Common myeloid progenitor, CD34-positive (primary cell): Measurements from ENCODE around the gene CREB5.

Experiments
- CTCF ChIA-PET: fragments of 350-600 bp; sonication (Branson Sonifier 250); formaldehyde crosslinking; loops from one replicate; lab custom pipeline; 2021; ENCODE audit warnings: antibody characterized with exemption; lab: Charles Lee
- POLR2A ChIA-PET: fragments of 350-600 bp; sonication (Branson Sonifier 250); formaldehyde crosslinking; loops from one replicate; lab custom pipeline; 2021; ENCODE audit warnings: antibody characterized with exemption; lab: Charles Lee
- DNase-seq, 3 donors: peaks; one replicate each; pipeline versions ENCODE4 v3.0.0 to v3.0.0-alpha.2; 2013
- H3K27ac ChIP-seq, 2 experiments: 1 replicate in 1 of 2; 2 replicates in 1 of 2; pipeline ENCODE4 v1.7.0; 2013; ENCODE audit warnings: inconsistent platforms in 2 of 2, low read length in 2 of 2, mild to moderate bottlenecking in 2 of 2, low read depth in 1 of 2, moderate library complexity in 1 of 2; ENCODE audit not compliant: severe bottlenecking in 2 of 2, insufficient read depth in 1 of 2, poor library complexity in 1 of 2
- H3K27me3 ChIP-seq, 5 experiments: replicated peaks in 2 of 5; 1 replicate in 3 of 5; 2 replicates in 2 of 5; pipeline versions ENCODE4 v1.6.1 to v1.7.0; 2013; ENCODE audit warnings: low read length in 4 of 5, mild to moderate bottlenecking in 2 of 5, moderate library complexity in 2 of 5, inconsistent platforms in 1 of 5; ENCODE audit not compliant: insufficient read depth in 5 of 5, control insufficient read depth in 4 of 5
- H3K36me3 ChIP-seq, 4 experiments: 1 replicate in 2 of 4; 2 replicates in 2 of 4; pipeline versions ENCODE4 v1.6.1 to v1.7.0; 2013; ENCODE audit warnings: low read length in 3 of 4, control low read depth in 1 of 4, mild to moderate bottlenecking in 1 of 4; ENCODE audit not compliant: control insufficient read depth in 4 of 4, insufficient read depth in 4 of 4
- H3K4me1 ChIP-seq, 4 experiments: 1 replicate in 3 of 4; 2 replicates in 1 of 4; pipeline versions ENCODE4 v1.6.1 to v1.7.1; 2013; ENCODE audit warnings: low read length in 3 of 4, mild to moderate bottlenecking in 3 of 4, control low read depth in 1 of 4, inconsistent platforms in 1 of 4, moderate library complexity in 1 of 4; ENCODE audit not compliant: control insufficient read depth in 4 of 4, insufficient read depth in 4 of 4; ENCODE audit errors: control extremely low read depth in 1 of 4
- H3K4me3 ChIP-seq, 7 experiments: 1 replicate in 4 of 7; 2 replicates in 3 of 7; pipeline versions ENCODE4 v1.5.1 to v1.7.0; 2013; ENCODE audit warnings: mild to moderate bottlenecking in 7 of 7, low read length in 6 of 7, moderate library complexity in 6 of 7, inconsistent platforms in 2 of 7, low read depth in 2 of 7, control low read depth in 1 of 7; ENCODE audit not compliant: insufficient read depth in 4 of 7, control insufficient read depth in 1 of 7; ENCODE audit errors: extremely low read depth in 1 of 7
- H3K9me3 ChIP-seq, 5 experiments: 1 replicate in 4 of 5; 2 replicates in 1 of 5; pipeline versions ENCODE4 v1.6.1 to v1.7.1; 2013; ENCODE audit warnings: low read length in 4 of 5, mild to moderate bottlenecking in 2 of 5, inconsistent platforms in 1 of 5, low read depth in 1 of 5, moderate library complexity in 1 of 5; ENCODE audit not compliant: control insufficient read depth in 4 of 5, insufficient read depth in 2 of 5; ENCODE audit errors: control extremely low read depth in 1 of 5
- WGBS: methylation state at CpG from one replicate; pipeline ENCODE4 v1.1.5; 2013; ENCODE audit not compliant: insufficient coverage; 5-methylcytosine and 5-hydroxymethylcytosine counted together

Gene CREB5

GRCh38 chr7:28701731-28702130 is 289.4 kb downstream of the CREB5 start:
- WGBS = no CpG with 5 or more reads among the region's 1 CpG

GRCh38 chr7:28702171-28702570 is 289.9 kb downstream of the CREB5 start:
- DNase-seq = no peak
- ChIA-PET POLR2A (no interaction called here), CTCF (no interaction called here)
- Histone ChIP-seq H3K36me3 (no peaks in the 10 kb centered on the region), H3K9me3 (peaks cover 0 to 6% (median 0%) of the 10 kb centered on the region in 5 experiments), H3K4me1 (peaks cover 0 to 3% (median under 1%) of the 10 kb centered on the region in 4 experiments), H3K27ac (no peak overlapping the region), H3K27me3 (peaks cover 0 to under 1% (median 0%) of the 10 kb centered on the region in 5 experiments), H3K4me3 (no peak overlapping the region)
- WGBS = 97% methylated on average over 3 of the region's 4 CpGs

More at GRCh38 chr7:28701731-28702130, 289.4 kb downstream of the CREB5 start:
- ChIA-PET POLR2A (no interaction called here), CTCF (interaction anchor here (0.8 kb wide), 1 partner anchor 19 kb away, joined by 3 read pairs; no protein-coding TSS in a partner anchor)
- DNase-seq = no peak
- peaks cover 0 to 3% (median under 1%) of the 10 kb centered on the region in 4 experiments for H3K4me1 ChIP-seq
- H3K4me3 ChIP-seq = no peak overlapping the region
- H3K36me3 ChIP-seq = no peaks in the 10 kb centered on the region
- H3K27ac ChIP-seq = no peak overlapping the region
- peaks cover 0 to 6% (median 0%) of the 10 kb centered on the region in 5 experiments for H3K9me3 ChIP-seq
- H3K27me3 ChIP-seq = no peaks in the 10 kb centered on the region

DNA sequence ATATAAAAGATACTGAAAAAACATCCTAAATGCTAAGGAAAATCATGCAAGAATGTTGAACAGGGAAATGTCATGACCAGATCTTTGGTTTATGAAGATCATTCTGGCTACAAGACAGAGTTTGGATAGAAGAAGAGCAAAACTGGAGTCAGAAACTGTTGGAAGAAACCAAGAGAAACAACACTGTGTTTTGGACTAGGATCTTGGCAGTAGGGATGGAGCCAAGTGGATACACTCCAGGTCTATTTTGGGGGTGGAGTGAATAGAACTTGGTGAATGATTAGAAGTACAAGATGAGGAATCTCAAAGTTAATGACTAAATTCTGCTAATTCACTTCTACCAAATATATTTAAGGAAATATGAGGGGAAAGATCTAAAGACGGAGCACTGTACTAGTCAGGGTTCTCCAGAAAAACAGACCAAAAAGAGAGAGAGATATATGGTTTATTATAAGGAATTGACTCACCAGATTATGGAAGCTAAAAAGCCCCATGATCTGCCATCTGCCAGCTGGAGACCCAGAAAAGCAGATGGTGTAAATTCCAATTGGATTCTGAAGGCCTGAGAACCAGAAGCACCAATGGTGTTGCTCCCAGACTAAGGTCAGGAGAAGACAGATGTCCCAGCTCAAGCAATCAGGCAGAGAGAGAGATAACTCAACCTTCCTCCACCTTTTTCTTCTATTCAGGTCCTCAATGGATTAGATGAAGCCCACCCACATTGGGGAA is 290.9 kb downstream of the CREB5 start:
- ChIA-PET POLR2A (no interaction called here), CTCF (no interaction called here)
- H3K4me3 ChIP-seq = no peak overlapping the region
- peaks cover 0 to 3% (median under 1%) of the 10 kb centered on the region in 4 experiments for H3K4me1 ChIP-seq
- DNase-seq = no peak
- peaks cover 0 to 6% (median 0%) of the 10 kb centered on the region in 5 experiments for H3K9me3 ChIP-seq
- 100% methylated on average over 1 of the region's 1 CpG for WGBS
- no peaks in the 10 kb centered on the region for H3K36me3 ChIP-seq
- H3K27me3 ChIP-seq = peaks cover 0 to 4% (median 0%) of the 10 kb centered on the region in 5 experiments
- H3K27ac ChIP-seq = no peak overlapping the region

DNA sequence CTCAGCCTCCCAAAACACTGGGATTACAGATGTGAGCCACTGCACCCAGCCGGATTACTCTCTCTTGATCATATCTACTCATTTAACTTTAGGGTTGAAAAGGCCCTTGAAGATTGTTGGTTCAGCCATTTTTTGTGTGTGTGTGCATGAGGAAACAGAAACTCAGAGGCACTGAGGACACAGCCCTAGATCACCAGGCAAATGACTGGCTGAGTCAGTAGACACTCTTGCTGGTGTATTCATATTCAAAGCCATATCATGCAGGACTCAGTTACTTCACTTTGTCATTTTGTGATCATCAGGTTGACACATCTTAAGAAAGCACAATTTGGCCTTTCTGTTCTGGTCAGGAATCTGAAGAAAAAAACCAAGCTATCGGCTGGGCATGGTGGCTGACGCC is 292.4 kb downstream of the CREB5 start:
- H3K27me3 ChIP-seq = peaks cover 0 to 4% (median 0%) of the 10 kb centered on the region in 5 experiments
- POLR2A ChIA-PET = no interaction called here
- CTCF ChIA-PET = no interaction called here
- H3K4me1 ChIP-seq = no peaks in the 10 kb centered on the region
- H3K4me3 ChIP-seq = no peak overlapping the region
- no peak for DNase-seq
- H3K9me3 ChIP-seq = peaks cover 0 to 6% (median 0%) of the 10 kb centered on the region in 5 experiments
- no peak overlapping the region for H3K27ac ChIP-seq
- no peaks in the 10 kb centered on the region for H3K36me3 ChIP-seq
- no CpG with 5 or more reads among the region's 3 CpGs for WGBS

DNA sequence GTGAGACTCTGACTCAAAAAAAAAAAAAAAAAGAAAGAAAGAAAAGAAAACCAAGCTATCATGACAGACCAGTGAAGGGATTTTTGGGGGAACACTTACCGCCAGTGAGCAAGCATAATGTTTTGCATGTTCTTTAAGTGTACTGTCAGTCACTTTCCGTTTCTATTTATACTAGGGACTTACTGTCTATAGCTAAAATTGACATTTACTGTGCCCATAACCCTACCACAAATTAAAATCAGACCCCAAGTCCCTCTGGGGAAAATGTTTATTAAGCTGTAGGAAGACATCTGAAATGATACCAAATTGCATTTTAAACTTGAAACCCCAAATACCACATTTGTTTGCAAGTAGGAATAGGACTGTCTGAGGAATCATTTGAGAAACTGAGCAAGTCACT is 293.0 kb downstream of the CREB5 start:
- DNase-seq = no peak
- H3K4me3 ChIP-seq = no peak overlapping the region
- H3K36me3 ChIP-seq = no peaks in the 10 kb centered on the region
- no CpG with 5 or more reads among the region's 2 CpGs for WGBS
- peaks cover 0 to 4% (median 0%) of the 10 kb centered on the region in 5 experiments for H3K27me3 ChIP-seq
- ChIA-PET POLR2A (no interaction called here), CTCF (no interaction called here)
- H3K27ac ChIP-seq = no peak overlapping the region
- H3K9me3 ChIP-seq = peaks cover 0 to 6% (median 0%) of the 10 kb centered on the region in 5 experiments
- H3K4me1 ChIP-seq = no peaks in the 10 kb centered on the region

DNA sequence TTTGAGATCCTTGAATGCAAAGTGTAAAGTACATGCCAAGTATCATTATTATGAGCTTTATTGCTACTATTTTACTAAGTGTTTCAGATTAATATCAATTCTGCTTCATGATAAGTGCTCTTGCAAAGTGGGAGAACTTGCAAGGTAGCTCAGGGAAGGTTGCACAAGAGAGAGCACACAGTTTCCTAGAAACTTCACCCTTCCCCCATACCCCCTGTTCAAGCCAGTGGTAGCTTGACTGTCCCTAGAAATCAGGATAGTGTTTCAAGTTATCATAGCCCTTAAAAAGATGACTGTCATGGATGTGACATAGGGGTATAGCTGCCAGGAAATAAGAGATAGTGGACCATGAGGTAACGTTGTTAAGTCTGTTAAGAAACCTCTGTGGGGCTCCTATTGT is 294.3 kb downstream of the CREB5 start:
- Histone ChIP-seq H3K27ac (no peak overlapping the region), H3K9me3 (peaks cover 0 to 6% (median 0%) of the 10 kb centered on the region in 5 experiments), H3K4me3 (no peak overlapping the region), H3K36me3 (no peaks in the 10 kb centered on the region), H3K27me3 (peaks cover 0 to 4% (median 2%) of the 10 kb centered on the region in 5 experiments), H3K4me1 (no peaks in the 10 kb centered on the region)
- DNase-seq = no peak
- POLR2A ChIA-PET = interaction anchor here (1.1 kb wide), 1 partner anchor 9 kb away, joined by 5 read pairs; no protein-coding TSS in a partner anchor
- CTCF ChIA-PET = interaction anchor here (0.6 to 0.8 kb wide), 3 partner anchors 19 to 243 kb away, joined by 3 read pairs; no protein-coding TSS in a partner anchor
- no CpG with 5 or more reads among the region's 1 CpG for WGBS

- H3K4me1 ChIP-seq = no peaks in the 10 kb centered on the region
- no peak overlapping the region for H3K27ac ChIP-seq
- POLR2A ChIA-PET = no interaction called here
- whole genome bisulfite sequencing = 92% methylated on average over 4 of the region's 6 CpGs
- CTCF ChIA-PET = no interaction called here
- no peak for DNase-seq
- H3K36me3 ChIP-seq = no peaks in the 10 kb centered on the region
- H3K27me3 ChIP-seq = peaks cover 0 to 4% (median 2%) of the 10 kb centered on the region in 5 experiments
- H3K4me3 ChIP-seq = no peak overlapping the region
- peaks cover 0 to 6% (median 0%) of the 10 kb centered on the region in 5 experiments for H3K9me3 ChIP-seq
Observed at GRCh38 chr7:28707291-28707690, 295.0 kb downstream of the CREB5 start.
